ENCODE data around the gene DNAH3. TPM values are rescaled to one million over a fixed set of nuclear protein-coding genes. Genes with fewer than 3 reads are reported as not detected.

Gene DNAH3
- total RNA-seq, 6 experiments from 2014 or later = not detected

DNA sequence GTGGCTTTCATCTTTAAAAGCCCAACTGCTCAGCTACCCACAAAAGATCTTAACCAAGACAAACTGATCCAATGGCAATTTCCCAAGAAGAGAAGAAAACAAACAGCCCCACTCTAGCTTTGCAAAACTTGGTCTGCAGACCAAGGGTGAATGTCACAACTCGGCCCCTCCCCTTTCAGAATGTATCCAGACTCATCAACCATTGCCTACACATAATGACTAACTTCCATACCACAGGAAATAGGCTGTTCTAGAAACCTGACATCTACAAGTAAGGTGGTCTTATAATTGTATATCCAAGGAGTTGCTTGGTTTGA, 266.4 kb downstream of the DNAH3 start:
- ATAC-seq = peak; percentile 41 to 75 (median 70)
- DNase-seq = peak in 2 of 3 donors; percentile 63 to 78
- H3K9me3 ChIP-seq = no peaks in the 10 kb centered on the region
- H3K4me3 ChIP-seq = peak overlapping the region in 1 of 3 donors; percentile 32
- H3K27ac ChIP-seq = peak overlapping the region; percentile 24 to 79 (median 74)
- 20% methylated on average over 1 of the region's 1 CpG for WGBS (ENCODE audit: insufficient coverage, low coverage, low lambda C conversion rate, missing lambda C conversion rate)
- H3K27me3 ChIP-seq = no peaks in the 10 kb centered on the region
- no peaks in the 10 kb centered on the region for H3K36me3 ChIP-seq
- H3K4me1 ChIP-seq = peaks cover 0 to 88% (median 36%) of the 10 kb centered on the region in 4 donors
- no peak for TF ChIP-seq POLR2A (IDR thresholded peaks at IDR 0.05)
- TF ChIP-seq, protein P1, sequence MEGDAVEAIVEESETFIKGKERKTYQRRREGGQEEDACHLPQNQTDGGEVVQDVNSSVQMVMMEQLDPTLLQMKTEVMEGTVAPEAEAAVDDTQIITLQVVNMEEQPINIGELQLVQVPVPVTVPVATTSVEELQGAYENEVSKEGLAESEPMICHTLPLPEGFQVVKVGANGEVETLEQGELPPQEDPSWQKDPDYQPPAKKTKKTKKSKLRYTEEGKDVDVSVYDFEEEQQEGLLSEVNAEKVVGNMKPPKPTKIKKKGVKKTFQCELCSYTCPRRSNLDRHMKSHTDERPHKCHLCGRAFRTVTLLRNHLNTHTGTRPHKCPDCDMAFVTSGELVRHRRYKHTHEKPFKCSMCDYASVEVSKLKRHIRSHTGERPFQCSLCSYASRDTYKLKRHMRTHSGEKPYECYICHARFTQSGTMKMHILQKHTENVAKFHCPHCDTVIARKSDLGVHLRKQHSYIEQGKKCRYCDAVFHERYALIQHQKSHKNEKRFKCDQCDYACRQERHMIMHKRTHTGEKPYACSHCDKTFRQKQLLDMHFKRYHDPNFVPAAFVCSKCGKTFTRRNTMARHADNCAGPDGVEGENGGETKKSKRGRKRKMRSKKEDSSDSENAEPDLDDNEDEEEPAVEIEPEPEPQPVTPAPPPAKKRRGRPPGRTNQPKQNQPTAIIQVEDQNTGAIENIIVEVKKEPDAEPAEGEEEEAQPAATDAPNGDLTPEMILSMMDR (IDR thresholded peaks at IDR 0.05) = no peak
- intact Hi-C loops (cut with DNase I) = no loop called here

- Histone ChIP-seq H3K4me1 (peaks cover 0 to 90% (median 36%) of the 10 kb centered on the region in 4 donors), H3K36me3 (no peaks in the 10 kb centered on the region), H3K27me3 (no peaks in the 10 kb centered on the region), H3K4me3 (peak overlapping the region in 1 of 3 donors; percentile 32), H3K27ac (peak overlapping the region in 2 of 3 donors; percentile 74 to 79), H3K9me3 (no peaks in the 10 kb centered on the region)
- whole genome bisulfite sequencing (ENCODE audit: insufficient coverage, low coverage, low lambda C conversion rate, missing lambda C conversion rate) = 18% methylated on average over 5 of the region's 5 CpGs
- TF ChIP-seq POLR2A (IDR thresholded peaks at IDR 0.05) = no peak
- TF ChIP-seq, protein P1 (IDR thresholded peaks at IDR 0.05) = no peak
- intact Hi-C loops (cut with DNase I) = no loop called here
- ATAC-seq (peak; percentile 60 to 76 (median 66)), DNase-seq (no peak)
Observed at GRCh38 chr16:20883554-20884239, 266.9 kb downstream of the DNAH3 start.

Other genes starting within 250 kb of the DNAH3 start
- gene LDAF1, start 7.8 kb upstream of the DNAH3 start, total RNA-seq = 1 to 10 TPM; 1.5 to 3.1 (median 2.1) TPM
- not detected for gene ZP2, start 60.7 kb upstream of the DNAH3 start, total RNA-seq
- 10 to 100 TPM in 5 of 6 experiments, 1 to 10 TPM in 1; 10.0 to 16.3 (median 11.4) TPM for gene ANKS4B, start 82.9 kb upstream of the DNAH3 start, total RNA-seq
- 10 to 100 TPM in 2 of 6 experiments, 1 to 10 TPM in 4; 4.4 to 14.9 (median 5.9) TPM for gene CRYM, start 127.4 kb upstream of the DNAH3 start, total RNA-seq